Activated naive CD8-positive, alpha-beta T cell treated with anti-CD3 and anti-CD28 coated beads, Interleukin-2, amount 50 U/mL, for 16 hours (primary cell): Measurements from ENCODE around the gene HMX1.

ENCODE experiments used
- DNase-seq: peaks from one replicate; pipeline ENCODE4 v3.0.0-alpha.2; 2020; ENCODE audit warnings: low read depth, low spot score

The HMX1 gene

DNA sequence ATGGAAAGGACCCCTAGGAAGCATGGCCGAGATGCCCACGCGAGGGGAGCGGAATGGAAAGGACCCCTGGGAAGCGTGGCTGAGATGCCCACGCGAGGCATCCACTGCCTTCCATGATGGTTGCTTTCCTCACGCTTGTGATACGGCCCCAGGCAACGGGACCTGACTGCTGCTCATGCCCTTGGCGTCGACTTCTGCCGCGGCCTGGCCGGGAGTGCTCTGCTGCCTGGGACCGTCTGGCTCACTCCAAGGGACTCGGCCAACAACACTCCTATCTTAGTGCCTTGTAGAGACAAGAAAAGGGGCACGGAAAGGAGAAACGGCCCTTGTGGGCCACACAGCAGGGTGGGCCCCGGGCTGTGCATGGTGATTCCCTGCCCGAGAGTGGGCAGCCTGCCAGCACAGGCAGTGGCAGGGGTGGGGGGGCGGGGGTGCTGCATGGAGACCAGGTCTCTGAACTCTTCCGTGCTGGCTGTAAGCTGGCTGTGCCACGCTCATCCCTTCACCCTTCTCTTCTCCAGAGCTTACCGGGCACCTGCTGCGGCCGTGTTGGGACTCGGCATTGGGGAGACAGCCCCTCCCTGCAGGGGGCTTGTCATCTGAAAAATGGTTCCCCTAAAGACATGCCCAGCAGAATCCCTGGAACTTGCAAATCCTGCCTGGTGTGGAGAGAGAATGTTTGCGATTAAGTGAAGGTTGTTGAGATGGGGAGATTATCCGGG lies 38.6 kb upstream of the HMX1 start:
- no peak for DNase-seq

DNA sequence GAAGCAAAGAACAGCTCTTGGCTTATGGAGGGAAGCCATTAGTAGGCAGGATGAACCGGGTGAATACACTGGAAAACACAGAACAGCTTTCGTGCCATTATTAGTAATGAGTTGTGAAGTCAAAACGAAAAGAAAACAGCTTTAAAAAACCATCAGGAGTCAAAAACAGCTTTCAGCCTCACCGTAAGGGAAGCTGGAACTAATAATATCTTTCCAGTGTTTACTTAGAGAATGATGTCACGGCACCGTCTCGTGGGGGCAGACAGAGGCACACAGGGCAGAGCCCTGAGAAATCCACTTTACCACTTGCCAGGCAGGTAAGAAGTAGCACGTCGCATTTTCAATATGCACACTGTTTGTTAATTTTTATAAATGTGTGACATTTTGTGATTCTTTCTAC lies 37.9 kb upstream of the HMX1 start:
- no peak for DNase-seq

DNA sequence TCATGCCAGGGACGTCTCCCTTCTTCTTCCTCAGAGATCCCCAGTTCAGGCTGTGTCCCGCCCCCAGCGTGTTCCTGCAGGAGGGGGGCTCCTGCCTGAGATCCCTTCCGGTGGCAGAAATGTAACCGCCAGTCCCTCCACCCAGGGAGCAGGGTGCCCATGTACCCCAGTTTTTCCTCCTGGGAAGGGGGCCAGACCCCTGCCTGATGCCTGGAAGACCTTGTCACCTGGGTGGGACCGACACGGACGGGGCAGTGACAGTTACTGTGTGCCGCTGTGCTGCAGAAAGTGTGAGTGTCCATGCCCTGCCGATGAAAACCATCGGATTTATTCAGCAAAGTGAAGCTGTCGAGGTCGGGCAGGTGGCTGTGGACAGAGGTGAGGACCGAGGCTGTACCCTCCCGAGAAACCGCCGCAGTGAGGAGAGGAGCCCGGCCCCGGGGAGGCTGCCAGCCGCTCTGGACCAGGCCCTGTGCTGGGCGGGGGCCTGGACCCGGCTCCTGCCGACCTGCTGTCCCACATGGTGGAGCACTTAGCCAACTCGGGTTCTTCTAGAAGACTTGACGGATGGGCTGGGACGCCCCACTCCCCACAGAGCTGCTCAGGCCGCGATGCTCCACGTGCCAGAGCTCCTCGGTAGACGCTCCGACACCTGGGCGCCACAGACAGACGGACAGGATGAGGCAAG lies 36.7 kb upstream of the HMX1 start:
- DNase-seq: no peak

DNA sequence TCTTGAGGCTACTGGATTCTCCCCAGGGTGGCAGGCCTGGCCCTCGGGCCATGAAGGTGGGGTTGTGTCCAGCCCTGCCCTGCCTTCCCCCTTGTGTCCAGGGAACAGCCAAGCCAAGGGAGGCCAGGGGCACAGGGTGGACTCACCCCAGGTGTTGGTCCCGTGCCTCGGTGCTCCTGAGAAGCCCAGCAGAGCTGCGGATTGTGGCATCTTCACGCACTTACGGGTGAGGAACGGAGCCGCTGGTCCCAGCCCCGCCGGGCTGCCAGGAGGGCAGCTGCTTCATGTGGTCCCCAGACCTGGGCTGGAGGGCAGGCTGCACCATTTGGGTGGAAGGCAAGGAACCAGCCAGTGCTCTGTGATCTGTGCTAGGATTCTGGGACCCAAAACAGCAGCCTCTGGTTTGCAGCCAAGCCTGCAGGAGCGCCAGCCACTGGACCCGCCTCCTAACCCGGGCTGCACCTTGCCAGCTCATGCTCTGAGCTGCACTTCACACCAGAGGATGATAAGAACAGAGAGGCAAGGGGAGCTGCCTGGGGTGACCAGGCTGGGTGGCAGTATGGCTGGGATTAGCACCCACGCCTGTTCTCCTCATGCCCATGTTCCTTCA lies 36.1 kb upstream of the HMX1 start:
- DNase-seq: no peak

DNA sequence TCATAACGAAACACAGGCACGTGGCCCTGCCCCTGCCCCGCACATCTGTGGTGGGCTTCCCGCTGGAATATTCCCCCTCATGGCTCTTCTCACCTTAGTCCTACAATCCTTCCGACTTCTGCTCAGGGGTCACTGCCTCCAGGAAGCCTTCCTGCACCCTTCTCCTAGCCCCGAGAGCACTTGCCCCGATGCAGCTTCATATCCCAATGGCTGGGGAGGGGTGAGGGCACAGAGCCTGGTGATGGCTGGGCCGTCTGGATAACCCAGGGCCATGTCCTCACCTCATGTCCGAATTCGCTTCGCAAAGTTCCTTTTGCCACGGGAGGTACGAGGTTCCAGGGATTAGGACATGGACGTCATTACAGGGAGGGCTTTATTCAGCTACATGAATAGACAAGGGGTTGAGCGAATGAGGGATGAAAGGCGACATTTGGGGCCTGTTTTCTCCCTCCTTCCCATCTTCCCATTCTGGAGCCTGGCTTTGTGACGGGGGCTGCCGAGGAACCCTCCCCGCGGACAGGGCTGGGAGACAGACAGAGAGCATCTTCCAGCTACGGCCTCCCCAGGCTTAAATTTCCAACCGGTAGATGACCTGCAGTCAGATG lies 35.5 kb upstream of the HMX1 start:
- DNase-seq: no peak

DNA sequence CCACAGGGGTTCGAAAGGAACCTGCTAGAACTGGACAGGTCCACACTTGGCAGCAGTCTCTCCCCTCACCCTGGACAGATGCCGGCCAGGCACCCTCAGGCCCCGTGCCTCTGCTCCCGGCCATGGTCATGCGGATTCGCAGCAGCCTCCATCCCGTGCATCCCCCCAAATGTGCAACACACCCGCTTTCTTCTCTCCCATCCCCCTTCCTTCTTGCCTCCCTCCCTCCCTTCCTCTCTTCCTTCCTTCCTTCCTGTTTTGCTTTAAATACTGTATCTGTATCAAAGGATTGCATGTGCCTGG lies 35.0 kb upstream of the HMX1 start:
- no peak for DNase-seq

DNA sequence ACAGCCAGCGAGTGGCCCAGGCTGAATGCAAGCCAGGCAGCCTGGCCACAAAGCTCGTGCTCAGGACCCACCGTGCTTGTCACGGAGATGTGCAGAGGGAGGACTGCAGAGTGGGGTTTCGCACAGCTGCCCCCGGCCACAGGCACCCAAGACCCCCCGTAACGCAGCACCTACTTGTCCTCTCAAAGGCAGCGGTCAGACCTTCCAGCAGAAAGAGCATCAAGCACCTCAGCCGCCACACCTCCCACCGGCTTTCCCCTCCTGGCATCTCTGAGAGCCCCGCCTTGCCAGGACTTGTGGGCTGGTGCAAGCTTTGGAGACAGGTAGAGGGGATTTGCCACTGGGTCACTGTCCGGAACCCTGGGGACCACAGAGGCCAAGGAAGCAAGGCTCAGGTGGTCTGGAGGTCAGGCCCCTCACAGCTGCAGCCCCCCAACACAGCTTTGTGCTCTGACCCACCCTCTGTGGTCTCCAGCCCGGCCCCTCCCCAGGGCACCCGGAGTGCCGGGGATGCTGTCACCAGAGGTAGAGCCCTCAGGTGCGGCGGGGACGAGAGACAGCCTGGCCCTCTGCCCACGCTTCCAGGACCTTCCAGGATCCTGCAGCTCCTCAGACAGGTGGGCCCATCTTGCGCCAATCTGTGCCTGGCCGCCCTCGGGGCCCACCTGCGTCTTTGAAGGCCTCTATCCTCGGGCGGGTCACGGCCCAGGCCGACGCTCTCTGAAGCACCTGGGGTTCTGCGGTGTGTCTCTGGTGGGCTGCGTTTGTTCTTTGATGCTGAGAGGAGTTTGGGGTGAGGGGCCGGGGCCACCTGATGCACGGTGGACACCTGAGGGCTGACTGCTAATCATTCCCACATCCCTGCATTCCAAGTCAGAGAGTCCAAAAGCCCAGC lies 34.4 kb upstream of the HMX1 start:
- DNase-seq: no peak

DNA sequence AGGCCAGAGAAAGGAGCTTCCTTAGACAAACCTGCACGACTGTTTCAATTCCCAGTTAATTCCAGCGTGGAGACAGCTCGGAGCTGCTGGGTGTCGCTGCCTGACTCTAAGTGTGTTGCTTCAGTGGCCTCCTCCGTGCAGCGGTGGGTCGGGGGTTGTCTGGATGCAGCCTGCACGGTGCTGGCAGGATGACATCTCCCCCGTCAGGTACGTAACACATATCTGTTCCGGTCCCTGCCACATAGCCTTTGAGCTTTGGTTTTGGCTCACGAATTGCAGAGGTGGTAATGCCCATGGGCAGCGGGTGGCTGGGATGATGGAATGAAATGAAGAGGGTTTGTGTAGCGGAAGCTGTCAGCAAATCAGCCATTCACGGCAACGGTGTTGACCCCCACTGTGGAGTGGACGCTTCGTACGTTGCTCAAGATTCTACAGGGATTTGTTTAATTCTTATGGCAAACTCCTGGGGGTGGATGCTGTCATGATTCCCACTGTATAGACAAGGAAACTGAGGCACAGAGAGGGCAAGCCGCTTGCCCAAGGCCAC lies 33.7 kb upstream of the HMX1 start:
- no peak for DNase-seq

DNA sequence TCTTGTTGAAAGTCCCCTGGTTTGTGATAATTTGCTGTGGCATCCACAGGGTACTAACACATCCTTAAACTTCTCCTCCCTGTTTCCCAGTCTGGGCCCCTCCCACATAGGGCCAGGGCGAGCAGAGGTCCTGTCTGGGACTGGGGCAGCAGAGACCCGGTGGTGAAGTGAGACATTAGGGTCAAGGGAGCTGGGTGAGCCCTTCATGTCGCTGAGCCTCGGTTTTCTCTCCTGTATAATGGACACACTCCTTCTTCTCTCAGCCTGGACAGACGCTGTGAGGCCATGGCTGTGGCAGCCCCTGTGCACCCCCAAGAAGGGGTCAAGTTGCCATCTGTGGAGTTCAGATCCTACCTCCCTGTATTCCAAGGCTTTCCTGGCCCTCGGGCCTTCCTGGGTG lies 33.0 kb upstream of the HMX1 start:
- no peak for DNase-seq

DNA sequence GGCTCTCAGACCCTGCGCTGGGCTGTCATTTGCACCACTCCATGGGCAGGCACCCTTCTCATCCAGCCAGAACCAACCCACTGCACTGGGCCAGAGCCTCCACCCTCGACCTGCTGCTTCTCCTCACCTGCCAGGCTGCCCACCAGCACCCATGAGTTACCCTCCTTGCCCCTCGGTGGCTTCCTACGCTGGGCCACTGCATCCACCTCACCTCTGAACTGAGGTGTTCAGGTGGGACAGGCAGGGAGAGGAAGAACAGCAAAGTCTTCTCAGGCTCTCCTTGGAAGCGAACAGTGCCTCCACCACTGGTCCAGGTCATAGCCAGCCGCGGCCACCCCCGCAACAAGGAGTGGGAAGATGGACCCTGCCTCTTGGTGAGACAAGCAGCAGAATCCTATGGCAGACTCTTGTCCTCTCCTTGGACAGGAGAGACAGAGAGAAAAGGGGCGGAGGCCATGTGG lies 32.4 kb upstream of the HMX1 start:
- no peak for DNase-seq

DNA sequence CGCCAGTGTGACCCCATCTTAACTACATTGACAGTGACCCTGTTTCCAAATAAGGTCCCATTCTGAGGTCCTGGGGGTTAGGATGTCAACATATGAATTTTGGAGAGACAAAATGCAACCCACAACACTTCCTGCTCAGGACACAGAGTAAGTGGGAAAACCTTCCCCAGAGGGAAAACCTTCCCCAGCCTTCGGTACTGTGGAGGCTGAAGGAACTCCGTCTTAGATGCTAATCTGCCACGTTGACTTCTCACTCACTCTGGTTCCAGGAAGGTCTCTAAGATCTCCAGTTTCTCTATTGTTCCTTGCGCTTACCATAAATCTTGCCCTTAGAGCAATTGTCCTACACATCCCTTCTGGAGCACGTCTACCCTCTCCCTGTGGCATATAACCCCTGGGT lies 29.7 kb upstream of the HMX1 start:
- DNase-seq: no peak

DNA sequence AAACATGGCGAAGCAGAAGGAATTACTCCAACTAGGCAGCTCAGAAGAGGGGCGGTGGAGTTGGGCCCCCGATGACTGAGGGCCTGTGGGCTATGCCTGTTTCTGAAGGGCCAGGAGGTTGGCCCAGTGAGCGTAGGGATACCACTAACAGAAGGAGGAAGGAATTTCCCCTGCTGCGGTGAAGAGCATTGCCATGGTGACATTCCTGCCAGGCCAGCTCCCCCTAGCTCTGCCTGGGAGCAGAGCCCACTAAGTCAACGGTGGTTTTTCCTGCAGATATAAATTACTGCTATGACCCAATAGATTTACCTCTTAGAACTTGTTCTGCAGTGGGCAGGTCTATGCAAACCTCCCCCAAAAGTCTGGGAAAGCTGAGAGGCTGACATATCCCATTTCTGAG lies 28.9 kb upstream of the HMX1 start:
- DNase-seq: no peak

DNA sequence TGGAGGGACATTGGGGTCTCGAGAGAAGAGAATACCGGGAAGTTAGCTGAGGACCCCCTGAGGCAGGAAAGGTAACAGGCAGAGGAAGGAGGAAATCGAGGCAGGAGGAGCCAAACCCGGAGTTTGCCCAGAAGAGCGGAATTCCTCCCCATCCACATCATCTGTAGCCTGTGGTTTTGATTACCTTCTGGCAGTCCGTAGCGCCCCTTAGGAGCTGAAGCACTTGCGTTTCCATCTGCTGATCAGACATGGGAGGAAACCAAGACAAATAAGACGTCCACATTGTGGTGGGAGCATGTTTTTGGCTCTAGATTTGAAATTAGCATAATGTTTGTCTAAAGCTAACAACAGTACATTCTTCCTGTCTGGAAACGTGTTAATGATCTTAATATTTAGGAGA lies 26.8 kb upstream of the HMX1 start:
- DNase-seq: no peak

DNA sequence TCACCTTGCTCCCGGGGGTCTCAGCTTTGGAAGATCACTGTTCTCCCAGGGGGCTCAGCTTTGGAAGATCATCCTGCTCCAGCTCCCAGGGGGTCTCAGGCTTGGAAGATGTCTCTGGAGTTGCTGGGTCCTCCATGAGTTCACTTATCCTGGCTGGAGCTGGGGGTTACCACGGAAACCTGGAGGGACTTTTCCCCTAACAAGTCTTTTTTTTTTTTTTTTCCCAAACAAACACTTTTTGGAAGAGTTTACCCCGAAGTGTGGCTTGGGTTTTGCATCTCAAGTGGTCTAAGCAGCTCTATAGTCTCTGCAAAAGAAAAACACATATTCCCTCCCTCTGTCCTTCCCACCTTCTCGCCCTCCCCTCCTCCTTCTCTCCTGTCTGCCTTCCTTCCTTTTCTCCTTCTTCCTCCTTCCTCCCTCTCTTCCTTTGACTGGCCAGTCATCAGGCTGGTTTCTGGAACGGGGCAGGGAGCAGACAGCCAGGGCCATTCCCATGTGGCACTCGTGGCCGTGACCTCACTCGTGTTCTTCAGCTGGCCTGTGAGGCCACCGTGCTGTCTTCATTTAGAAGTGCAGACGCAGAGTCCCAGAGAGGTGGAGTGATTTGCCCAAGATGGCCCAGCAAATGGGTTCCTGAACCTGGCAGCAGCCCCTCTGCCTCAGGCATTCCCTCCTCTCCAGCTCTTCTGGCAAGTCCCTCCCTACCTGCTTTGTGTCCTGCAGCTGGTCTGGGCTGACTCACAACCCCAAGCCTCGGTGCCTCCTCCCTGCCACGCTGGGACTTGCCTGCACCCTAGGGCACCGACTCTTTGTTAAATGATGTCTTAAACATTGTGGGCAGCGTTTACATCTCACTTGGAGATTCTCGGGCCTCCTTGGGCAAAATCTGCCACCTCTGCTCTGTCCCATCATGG lies 25.9 kb upstream of the HMX1 start:
- no peak for DNase-seq

DNA sequence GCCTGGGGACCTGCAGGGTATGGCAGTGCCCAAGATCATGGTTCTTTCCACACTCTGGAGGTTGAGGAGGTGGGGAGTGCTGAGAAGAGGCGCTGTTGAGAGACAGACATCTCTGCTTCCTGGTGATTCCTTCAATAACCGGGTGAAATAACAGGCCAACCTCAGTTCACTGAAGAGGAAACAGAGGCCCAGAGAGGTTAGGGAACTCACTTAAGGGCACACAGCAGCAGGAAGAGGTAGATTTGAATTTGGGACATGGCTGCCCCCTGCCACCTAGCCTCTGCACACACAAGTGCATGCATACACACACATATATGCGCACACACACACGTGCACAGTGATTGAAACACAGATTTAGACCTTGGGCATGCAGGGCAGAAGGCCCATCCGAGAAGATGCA lies 24.9 kb upstream of the HMX1 start:
- no peak for DNase-seq

DNA sequence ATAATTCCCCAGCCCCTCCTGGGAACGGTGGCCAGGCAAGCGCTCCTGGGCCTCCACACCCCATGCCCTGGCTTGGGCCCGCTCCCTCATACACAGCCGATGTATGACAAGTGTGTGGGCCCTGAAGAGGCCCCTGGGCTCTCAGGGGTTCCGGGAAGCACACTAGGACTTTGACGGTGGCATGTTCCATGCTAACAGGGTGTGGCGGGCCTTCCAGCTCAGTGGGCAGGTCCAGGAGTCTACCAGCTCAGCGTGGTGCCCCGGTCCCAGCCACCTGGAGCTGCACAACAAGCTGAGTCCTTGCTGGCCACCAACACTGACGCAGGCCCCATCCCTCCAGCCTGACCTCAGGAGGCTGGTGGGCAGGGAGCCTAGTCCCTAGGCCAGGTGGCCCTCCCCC lies 24.4 kb upstream of the HMX1 start:
- DNase-seq: no peak

DNA sequence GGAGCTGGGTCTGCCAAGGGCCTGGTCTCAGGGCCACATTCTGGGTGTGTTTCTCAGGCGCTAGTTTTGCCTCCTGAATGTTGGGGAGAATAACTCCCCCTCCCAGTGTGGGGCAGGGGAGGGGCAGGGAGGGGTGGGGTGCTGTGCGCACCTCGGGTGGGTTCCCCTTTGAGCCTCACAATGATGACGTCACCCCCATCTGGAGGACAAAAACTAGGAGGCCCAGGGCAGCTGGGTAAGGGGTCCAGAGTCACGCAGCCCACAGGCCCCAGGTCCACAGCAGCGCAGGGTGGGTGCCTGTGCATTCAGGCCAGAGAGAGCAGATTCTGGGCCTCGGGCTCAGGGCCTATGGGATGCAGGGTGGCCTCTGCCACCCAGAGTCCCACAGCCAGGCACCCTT lies 23.7 kb upstream of the HMX1 start:
- DNase-seq: no peak

DNA sequence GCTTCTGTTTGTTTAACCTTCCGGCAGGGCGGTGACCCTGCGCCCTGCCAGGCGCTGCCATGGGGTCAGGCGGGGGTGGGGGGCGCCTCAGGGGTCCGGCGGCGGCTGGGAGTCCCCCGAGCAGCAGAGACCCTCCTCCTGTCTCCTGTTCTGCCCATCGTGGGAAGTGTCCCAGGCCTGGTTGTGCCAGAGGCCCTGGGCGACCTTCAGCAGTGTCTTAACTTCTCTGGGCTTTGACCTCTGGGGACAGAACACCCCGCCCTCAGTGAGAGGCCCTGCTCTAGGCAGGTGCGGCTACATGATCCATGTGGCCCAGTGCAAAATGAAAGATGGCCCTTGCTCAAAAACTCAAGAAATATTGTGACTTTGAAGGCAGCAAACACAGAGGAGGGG lies 22.8 kb upstream of the HMX1 start:
- no peak for DNase-seq

DNA sequence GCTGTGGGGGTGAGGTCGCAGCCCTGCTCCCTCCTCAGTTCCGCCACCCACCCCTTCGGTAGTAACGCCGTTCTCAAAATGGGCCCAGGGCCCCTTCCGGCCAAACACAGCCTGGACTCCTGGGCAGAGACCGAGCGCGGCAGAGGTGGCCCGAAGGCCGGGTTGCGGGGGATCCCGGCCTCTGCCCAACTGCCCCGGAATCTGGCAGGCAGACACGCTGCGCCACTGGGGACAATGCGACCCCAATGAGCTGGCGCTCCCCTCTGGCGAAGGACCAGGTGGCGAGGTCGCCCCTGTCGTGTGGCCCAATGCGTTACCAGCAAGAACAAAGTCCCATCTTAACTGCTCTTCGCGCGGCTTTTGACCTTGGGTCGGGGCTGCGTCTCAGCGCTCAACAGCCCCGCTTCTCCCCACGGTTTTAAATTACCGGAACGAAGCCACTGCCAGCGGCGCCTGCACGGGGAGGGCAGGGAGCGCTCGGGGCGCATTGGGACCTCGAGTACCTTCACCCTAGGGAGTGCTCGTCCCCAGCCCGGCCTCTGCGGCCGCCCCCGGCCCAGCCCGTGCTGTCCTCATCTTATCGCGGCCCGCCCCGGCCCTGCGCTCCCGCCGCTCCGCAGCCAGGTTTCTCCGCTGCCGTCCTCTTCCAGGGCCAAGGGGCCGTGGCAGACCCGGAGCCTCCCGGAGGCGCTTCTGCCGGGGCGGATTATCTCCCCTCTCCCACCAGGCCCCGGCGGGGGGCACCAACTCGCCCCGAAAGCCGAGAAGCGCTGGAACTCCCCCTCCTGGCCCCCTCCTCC lies 22.2 kb upstream of the HMX1 start:
- DNase-seq: no peak

DNA sequence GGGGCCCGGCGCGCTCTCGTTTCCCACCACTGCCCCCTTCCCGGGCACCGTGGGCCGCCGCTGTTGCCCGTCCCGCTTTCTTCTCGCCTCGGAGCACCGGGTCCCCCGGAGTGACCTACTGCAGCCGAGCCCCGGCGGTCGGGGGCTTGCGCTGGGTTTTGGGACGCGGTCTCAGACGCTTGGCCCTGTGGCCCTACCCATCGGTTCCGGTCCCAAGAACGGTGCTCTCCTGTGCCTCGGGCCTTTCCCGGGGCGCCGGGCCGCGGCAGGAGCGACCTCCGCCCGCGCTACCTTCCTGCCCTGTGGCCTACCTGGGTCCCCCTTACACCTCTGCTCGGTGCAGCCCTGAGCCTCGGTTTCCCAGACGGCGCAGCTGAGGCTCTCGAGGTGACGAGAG lies 21.6 kb upstream of the HMX1 start:
- no peak for DNase-seq
